LNCaP clone FGC (cell line): ENCODE measurements around the gene RALB.

Experiments used
- DNase-seq: peaks from one replicate; pipeline ENCODE4 v3.0.0-alpha.2; 2011; ENCODE audit warnings: low read depth
- H3K4me3 ChIP-seq: 2 replicates; pipeline ENCODE4 v1.5.1; 2011; ENCODE audit warnings: mild to moderate bottlenecking, low read depth, low read length, control low read depth
- TF ChIP-seq, protein P1 (sequence below): IDR thresholded peaks from 2 replicates; pipeline ENCODE4 v1.5.1; 2012; ENCODE audit warnings: mild to moderate bottlenecking; ENCODE audit not compliant: control insufficient read depth, insufficient read depth; ENCODE audit errors: extremely low read depth

Gene RALB

GRCh38 chr2:120324933-120325332 is 72.3 kb downstream of the RALB start:
- TF ChIP-seq, protein P1, sequence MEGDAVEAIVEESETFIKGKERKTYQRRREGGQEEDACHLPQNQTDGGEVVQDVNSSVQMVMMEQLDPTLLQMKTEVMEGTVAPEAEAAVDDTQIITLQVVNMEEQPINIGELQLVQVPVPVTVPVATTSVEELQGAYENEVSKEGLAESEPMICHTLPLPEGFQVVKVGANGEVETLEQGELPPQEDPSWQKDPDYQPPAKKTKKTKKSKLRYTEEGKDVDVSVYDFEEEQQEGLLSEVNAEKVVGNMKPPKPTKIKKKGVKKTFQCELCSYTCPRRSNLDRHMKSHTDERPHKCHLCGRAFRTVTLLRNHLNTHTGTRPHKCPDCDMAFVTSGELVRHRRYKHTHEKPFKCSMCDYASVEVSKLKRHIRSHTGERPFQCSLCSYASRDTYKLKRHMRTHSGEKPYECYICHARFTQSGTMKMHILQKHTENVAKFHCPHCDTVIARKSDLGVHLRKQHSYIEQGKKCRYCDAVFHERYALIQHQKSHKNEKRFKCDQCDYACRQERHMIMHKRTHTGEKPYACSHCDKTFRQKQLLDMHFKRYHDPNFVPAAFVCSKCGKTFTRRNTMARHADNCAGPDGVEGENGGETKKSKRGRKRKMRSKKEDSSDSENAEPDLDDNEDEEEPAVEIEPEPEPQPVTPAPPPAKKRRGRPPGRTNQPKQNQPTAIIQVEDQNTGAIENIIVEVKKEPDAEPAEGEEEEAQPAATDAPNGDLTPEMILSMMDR: no peak
- DNase-seq: no peak
- no peak overlapping the region for H3K4me3 ChIP-seq

DNA sequence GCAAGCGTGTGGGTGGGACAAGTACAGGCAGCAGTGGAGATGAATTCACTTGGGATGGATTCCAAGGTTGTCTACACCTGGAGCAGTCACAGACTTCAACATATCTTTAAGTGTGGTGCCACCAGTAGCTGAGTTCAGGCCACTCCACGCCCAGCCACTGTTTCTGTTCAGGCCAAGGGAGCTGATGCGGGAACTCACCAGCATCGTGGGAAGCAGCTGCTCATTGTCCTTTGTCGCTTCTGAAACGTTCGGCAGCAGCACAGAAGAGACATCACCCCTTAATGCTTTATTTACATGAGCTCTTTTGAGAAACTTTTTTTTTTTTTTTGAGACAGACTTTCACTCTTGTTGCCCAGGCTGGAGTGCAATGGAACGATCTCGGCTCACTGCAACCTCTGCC is 73.4 kb downstream of the RALB start:
- DNase-seq: no peak
- no peak overlapping the region for H3K4me3 ChIP-seq
- TF ChIP-seq, protein P1: no peak

DNA sequence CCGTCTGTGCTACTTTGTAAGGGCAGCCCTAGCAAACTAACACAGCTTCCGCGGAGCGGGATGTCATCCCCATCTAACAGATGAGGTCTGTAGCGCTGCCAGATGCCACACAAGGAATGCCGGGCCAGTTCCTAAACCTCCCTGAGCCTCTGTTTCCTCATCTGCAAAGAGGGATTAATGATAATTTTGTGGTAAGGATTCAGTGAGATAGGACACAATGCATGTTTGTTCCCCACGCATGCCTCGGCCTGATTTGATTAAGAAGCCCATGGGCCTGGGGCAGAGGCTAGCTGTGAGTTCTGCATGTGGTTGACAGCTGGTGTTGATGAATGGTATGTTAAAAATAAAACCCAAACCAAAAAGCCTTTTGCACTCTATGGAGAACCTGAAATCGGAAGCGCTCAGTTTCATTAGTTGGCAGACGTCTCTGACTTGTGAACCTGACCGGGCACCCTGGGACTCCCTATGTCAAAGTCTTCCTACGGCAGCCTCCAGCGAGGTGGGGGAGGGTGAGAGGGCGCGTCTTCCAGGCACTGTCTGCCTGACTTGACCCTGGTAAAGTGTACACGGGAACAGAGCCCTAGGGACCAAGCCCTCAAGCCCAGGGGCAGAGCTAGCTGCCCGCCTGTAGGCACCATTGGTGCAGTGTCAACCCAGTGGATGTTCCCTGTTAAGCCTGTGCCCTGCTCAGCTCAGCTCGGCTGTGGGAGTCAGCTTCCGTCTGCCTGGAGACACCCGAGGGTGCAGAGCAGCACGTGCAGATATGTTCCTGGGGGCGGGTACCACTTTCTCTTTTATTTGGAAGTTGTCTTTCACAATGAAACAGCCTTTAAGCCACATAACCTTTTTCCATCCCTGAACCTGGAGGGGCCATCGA is 78.5 kb downstream of the RALB start:
- TF ChIP-seq, protein P1: no peak
- no peak overlapping the region for H3K4me3 ChIP-seq
- no peak for DNase-seq

GRCh38 chr2:120331903-120332302 is 79.3 kb downstream of the RALB start:
- TF ChIP-seq, protein P1: no peak
- no peak overlapping the region for H3K4me3 ChIP-seq
- DNase-seq: no peak

DNA sequence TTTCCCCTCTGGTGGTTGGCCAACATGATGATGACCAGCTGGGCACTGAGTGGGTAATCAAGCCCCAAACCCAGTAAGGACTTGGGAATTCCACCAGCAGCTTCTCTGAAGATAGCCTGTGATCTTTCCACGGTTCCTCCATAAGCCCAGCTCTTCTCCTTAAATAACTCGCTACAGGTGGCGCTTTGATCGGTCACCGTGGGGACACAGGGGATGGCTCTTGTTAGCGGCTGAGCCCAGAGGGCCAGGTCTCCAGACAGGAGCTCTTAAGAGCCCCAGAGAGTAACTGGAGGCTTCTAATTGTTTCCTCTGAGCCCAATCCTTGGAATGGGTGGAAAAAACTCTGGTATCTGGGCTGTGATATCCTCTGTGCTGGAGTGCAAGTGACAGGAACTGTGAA is 79.7 kb downstream of the RALB start:
- TF ChIP-seq, protein P1: no peak
- no peak overlapping the region for H3K4me3 ChIP-seq

GRCh38 chr2:120334068-120334467 is 81.4 kb downstream of the RALB start:
- TF ChIP-seq, protein P1: no peak
- no peak for DNase-seq
- H3K4me3 ChIP-seq: no peak overlapping the region

More for the DNA sequence above, 79.7 kb downstream of the RALB start:
- no peak for DNase-seq

- TF ChIP-seq, protein P1: no peak
- H3K4me3 ChIP-seq: no peak overlapping the region
- no peak for DNase-seq
These were observed 84.1 kb downstream of the RALB start for GRCh38 chr2:120336749-120337148.
